ENCODE measurements around the gene COG5.
A peak's percentile ranks its signal among the peaks of the same experiment; 100 is the strongest.

The COG5 gene

GRCh38 chr7:107370816-107371215 is 192.9 kb downstream of the COG5 start:
- DNase-seq (ENCODE audit: low spot score in 2 of 2) = peak in 1 of 2 experiments; percentile 46
- in situ Hi-C loops (cut with MboI; ENCODE audit: low sequenced_read_pairs) = no loop called here
- Histone ChIP-seq H3K9me3 (no peaks in the 10 kb centered on the region), H3K36me3 (replicated peaks) (no peaks in the 10 kb centered on the region), H3K4me3 (no peak overlapping the region), H3K27me3 (ENCODE audit: low read depth) (no peaks in the 10 kb centered on the region), H3K4me1 (no peaks in the 10 kb centered on the region; the same call in 1 of the 2 replicates)

GRCh38 chr7:107364787-107365186 is 198.9 kb downstream of the COG5 start:
- no peak overlapping the region for H3K4me3 ChIP-seq
- in situ Hi-C loops (cut with MboI; ENCODE audit: low sequenced_read_pairs) = no loop called here

GRCh38 chr7:107359520-107360316 is 204.0 kb downstream of the COG5 start:
- Histone ChIP-seq H3K4me3 (no peak overlapping the region), H3K4me1 (no peaks in the 10 kb centered on the region), H3K36me3 (replicated peaks) (peaks cover 12% of the 10 kb centered on the region), H3K27me3 (ENCODE audit: low read depth) (no peaks in the 10 kb centered on the region), H3K9me3 (0 out of 2 replicates have a peak, but pooled peaks cover 3% of the 10 kb centered on the region)
- no peak for DNase-seq (ENCODE audit: low spot score in 2 of 2)
- in situ Hi-C loops (cut with MboI; ENCODE audit: low sequenced_read_pairs) = no loop called here

More at GRCh38 chr7:107364787-107365186, 198.9 kb downstream of the COG5 start:
- Histone ChIP-seq H3K27me3 (ENCODE audit: low read depth) (no peaks in the 10 kb centered on the region), H3K4me1 (no peaks in the 10 kb centered on the region; the same call in 1 of the 2 replicates), H3K9me3 (0 out of 2 replicates have a peak, but pooled peaks cover 3% of the 10 kb centered on the region), H3K36me3 (replicated peaks) (peaks cover 12% of the 10 kb centered on the region)
- no peak for DNase-seq (ENCODE audit: low spot score in 2 of 2)

GRCh38 chr7:107355616-107356015 is 208.1 kb downstream of the COG5 start:
- no peak for DNase-seq (ENCODE audit: low spot score in 2 of 2)
- no peak overlapping the region for H3K4me3 ChIP-seq
- 0 out of 2 replicates have a peak, but pooled peaks cover 3% of the 10 kb centered on the region for H3K9me3 ChIP-seq
- in situ Hi-C loops (cut with MboI; ENCODE audit: low sequenced_read_pairs) = no loop called here
- H3K36me3 ChIP-seq (replicated peaks) = peaks cover 7% of the 10 kb centered on the region
- H3K27me3 ChIP-seq (ENCODE audit: low read depth) = no peaks in the 10 kb centered on the region
- H3K4me1 ChIP-seq = no peaks in the 10 kb centered on the region

GRCh38 chr7:107354640-107355039 is 209.1 kb downstream of the COG5 start:
- in situ Hi-C loops (cut with MboI; ENCODE audit: low sequenced_read_pairs) = no loop called here
- DNase-seq (ENCODE audit: low spot score in 2 of 2) = no peak
- Histone ChIP-seq H3K36me3 (replicated peaks) (no peaks in the 10 kb centered on the region; the same call in 1 of the 2 replicates), H3K27me3 (ENCODE audit: low read depth) (no peaks in the 10 kb centered on the region), H3K4me1 (no peaks in the 10 kb centered on the region), H3K4me3 (no peak overlapping the region), H3K9me3 (no peaks in the 10 kb centered on the region)

DNA sequence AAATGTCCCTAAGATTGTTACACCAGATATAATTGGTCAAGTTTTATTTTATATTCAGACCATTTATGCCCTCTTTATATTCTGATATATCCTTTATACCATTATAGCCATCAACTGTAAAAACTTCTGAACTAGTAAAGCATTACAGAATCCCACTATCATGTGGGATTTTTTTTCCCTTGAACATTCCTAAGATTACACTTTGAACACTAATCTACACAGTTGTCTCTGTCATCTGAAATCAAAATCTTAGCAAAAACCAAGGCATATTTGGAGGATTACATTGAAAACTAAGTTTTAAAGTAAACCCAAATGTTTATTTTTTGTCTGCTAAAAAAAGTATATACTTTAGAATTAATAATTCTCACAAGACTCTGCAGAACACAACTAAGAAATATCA is 210.0 kb downstream of the COG5 start:
- DNase-seq (ENCODE audit: low spot score in 2 of 2) = no peak
- H3K4me3 ChIP-seq = no peak overlapping the region
- no peaks in the 10 kb centered on the region for H3K9me3 ChIP-seq
- H3K36me3 ChIP-seq (replicated peaks) = no peaks in the 10 kb centered on the region
- no peaks in the 10 kb centered on the region for H3K4me1 ChIP-seq
- in situ Hi-C loops (cut with MboI; ENCODE audit: low sequenced_read_pairs) = no loop called here
- no peaks in the 10 kb centered on the region for H3K27me3 ChIP-seq (ENCODE audit: low read depth)

- in situ Hi-C loops (cut with MboI; ENCODE audit: low sequenced_read_pairs) = no loop called here
- Histone ChIP-seq H3K9me3 (no peaks in the 10 kb centered on the region), H3K4me1 (no peaks in the 10 kb centered on the region), H3K4me3 (no peak overlapping the region), H3K36me3 (replicated peaks) (no peaks in the 10 kb centered on the region), H3K27me3 (ENCODE audit: low read depth) (no peaks in the 10 kb centered on the region)
- no peak for DNase-seq (ENCODE audit: low spot score in 2 of 2)
Measured at GRCh38 chr7:107345898-107346297, 217.8 kb downstream of the COG5 start.

DNA sequence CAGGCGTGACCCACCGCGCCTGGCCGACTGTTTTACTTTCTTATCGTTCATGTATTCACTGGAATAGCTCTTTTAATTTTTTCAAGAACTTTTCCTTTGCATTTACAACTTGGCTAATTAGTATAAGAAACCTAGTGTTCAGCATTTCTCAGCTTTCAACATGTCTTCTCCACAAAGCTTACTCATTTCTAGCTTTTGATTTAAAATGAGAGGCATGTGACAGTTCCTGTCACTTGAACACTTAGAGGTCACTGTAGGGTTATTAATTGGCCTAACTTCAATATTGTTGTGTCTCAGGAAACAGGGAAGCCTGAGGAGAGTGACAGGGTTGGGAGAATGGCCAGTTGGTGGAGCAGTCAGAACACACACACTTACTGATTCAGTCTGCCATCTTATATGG is 218.9 kb downstream of the COG5 start:
- H3K9me3 ChIP-seq = no peaks in the 10 kb centered on the region
- in situ Hi-C loops (cut with MboI; ENCODE audit: low sequenced_read_pairs) = no loop called here
- H3K4me3 ChIP-seq = no peak overlapping the region
- no peaks in the 10 kb centered on the region for H3K36me3 ChIP-seq (replicated peaks)
- no peaks in the 10 kb centered on the region for H3K27me3 ChIP-seq (ENCODE audit: low read depth)
- H3K4me1 ChIP-seq = no peaks in the 10 kb centered on the region
- no peak for DNase-seq (ENCODE audit: low spot score in 2 of 2)

GRCh38 chr7:107344286-107344685 is 219.4 kb downstream of the COG5 start:
- Histone ChIP-seq H3K27me3 (ENCODE audit: low read depth) (no peaks in the 10 kb centered on the region), H3K4me1 (no peaks in the 10 kb centered on the region), H3K36me3 (replicated peaks) (no peaks in the 10 kb centered on the region), H3K9me3 (no peaks in the 10 kb centered on the region), H3K4me3 (no peak overlapping the region)
- no peak for DNase-seq (ENCODE audit: low spot score in 2 of 2)
- in situ Hi-C loops (cut with MboI; ENCODE audit: low sequenced_read_pairs) = no loop called here

DNA sequence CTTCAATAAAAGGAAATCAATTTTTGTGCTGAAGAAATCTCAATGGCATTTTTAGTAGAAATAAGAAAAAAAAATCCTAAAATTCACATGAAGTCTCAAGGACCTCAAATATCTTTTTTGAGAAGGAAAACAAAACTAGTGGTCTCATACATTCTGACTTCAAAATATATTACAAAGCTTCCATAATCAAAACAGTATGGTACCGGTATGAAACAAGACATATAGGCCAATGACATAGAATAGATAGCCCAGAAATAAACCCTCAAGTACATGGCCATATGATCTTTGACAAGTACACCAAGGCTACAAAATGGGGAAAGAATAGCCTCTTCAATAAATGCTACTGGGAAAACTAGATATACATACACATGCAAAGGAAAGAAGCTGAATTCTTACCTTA is 225.6 kb downstream of the COG5 start:
- no peaks in the 10 kb centered on the region for H3K36me3 ChIP-seq (replicated peaks)
- H3K4me3 ChIP-seq = no peak overlapping the region
- H3K9me3 ChIP-seq = no peaks in the 10 kb centered on the region
- no peak for DNase-seq (ENCODE audit: low spot score in 2 of 2)
- no peaks in the 10 kb centered on the region for H3K27me3 ChIP-seq (ENCODE audit: low read depth)
- in situ Hi-C loops (cut with MboI; ENCODE audit: low sequenced_read_pairs) = no loop called here
- no peaks in the 10 kb centered on the region; the same call in 1 of the 2 replicates for H3K4me1 ChIP-seq

DNA sequence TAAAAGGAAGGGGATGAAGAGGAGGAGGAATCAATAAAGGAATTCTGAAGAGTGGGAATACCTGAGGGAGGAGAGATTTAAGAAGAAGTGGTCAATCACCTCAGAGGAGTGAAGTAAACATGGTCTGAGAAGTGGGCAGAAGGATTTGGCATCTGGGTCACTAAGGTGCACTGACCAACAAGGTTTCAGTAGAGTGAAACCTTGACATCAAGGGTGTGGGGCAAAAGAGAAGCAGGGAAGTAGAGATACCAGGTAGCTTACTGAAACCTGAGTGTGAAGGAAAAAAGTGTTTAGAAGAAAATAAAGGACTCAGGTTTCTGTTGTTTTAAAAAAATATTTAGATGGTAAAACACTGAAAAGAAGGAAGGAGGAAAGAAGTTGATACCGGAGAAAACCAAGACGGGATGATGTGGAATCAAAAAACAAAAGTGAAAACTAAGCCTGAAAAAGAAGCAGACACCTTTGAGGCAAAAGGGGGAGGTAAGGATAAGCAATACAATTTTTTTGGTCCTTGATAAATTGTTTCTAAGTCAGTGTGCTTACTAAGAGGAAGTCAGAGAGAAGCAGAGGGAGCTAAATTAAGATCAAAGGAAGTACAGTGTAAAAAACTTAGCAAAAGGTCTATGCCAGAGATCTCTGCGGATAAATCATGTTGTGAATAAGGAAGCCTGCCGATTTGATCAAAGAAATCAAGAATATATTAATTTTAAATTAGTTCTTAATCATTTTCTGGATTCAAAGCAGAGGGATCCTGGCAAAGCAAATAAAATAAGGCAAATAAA is 231.0 kb downstream of the COG5 start:
- Histone ChIP-seq H3K9me3 (no peaks in the 10 kb centered on the region), H3K4me1 (peaks cover 8% of the 10 kb centered on the region), H3K27me3 (ENCODE audit: low read depth) (no peaks in the 10 kb centered on the region), H3K4me3 (no peak overlapping the region), H3K36me3 (replicated peaks) (no peaks in the 10 kb centered on the region)
- in situ Hi-C loops (cut with MboI; ENCODE audit: low sequenced_read_pairs) = no loop called here
- DNase-seq (ENCODE audit: low spot score in 2 of 2) = no peak

DNA sequence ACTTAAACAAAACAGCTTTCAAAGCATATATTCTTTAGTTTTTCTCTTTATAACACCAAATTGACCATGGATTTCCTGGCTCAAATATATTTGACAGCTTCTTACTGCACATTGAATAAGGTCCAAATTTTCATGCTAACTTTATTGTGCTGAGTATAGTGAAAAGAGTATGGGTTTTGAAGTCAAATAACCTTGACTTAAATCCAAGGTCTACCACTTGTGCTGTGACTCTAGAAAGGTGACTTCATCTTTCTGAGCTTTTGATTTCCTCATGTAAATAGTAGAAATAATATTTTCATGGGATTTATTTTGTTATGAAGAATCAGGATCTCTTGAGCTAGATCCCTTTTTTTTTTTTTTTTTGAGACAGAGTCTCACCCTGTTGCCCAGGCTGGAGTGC is 233.2 kb downstream of the COG5 start:
- DNase-seq (ENCODE audit: low spot score in 2 of 2) = no peak
- in situ Hi-C loops (cut with MboI; ENCODE audit: low sequenced_read_pairs) = no loop called here
- Histone ChIP-seq H3K4me3 (no peak overlapping the region), H3K9me3 (no peaks in the 10 kb centered on the region; the same call in 1 of the 2 replicates), H3K36me3 (replicated peaks) (no peaks in the 10 kb centered on the region), H3K27me3 (ENCODE audit: low read depth) (no peaks in the 10 kb centered on the region), H3K4me1 (peaks cover 9% of the 10 kb centered on the region)

- H3K4me3 ChIP-seq = no peak overlapping the region
- no peaks in the 10 kb centered on the region for H3K36me3 ChIP-seq (replicated peaks)
- in situ Hi-C loops (cut with MboI; ENCODE audit: low sequenced_read_pairs) = no loop called here
- H3K4me1 ChIP-seq = peaks cover 9% of the 10 kb centered on the region
- DNase-seq (ENCODE audit: low spot score in 2 of 2) = peak; percentile 59 to 70
- H3K9me3 ChIP-seq = no peaks in the 10 kb centered on the region; the same call in 1 of the 2 replicates
- H3K27me3 ChIP-seq (ENCODE audit: low read depth) = no peaks in the 10 kb centered on the region
Measured at GRCh38 chr7:107327986-107328569, 235.6 kb downstream of the COG5 start.

- no peak for DNase-seq (ENCODE audit: low spot score in 2 of 2)
- Histone ChIP-seq H3K27me3 (ENCODE audit: low read depth) (no peaks in the 10 kb centered on the region), H3K9me3 (no peaks in the 10 kb centered on the region; the same call in 1 of the 2 replicates), H3K4me3 (no peak overlapping the region), H3K4me1 (peaks cover 17% of the 10 kb centered on the region), H3K36me3 (replicated peaks) (no peaks in the 10 kb centered on the region)
- in situ Hi-C loops (cut with MboI; ENCODE audit: low sequenced_read_pairs) = no loop called here
Measured at GRCh38 chr7:107326061-107326460, 237.7 kb downstream of the COG5 start.

Data from HAP-1 (cell line).